Urothelium cell line (cell line): Measurements from ENCODE around the gene CAMK1D.

Experiments used
- DNase-seq: peaks from one replicate; pipeline ENCODE4 v3.0.0; 2011; ENCODE audit warnings: low spot score, mixed read lengths
- FAIRE-seq: peaks from 2 replicates; lab custom pipeline; 2011; peaks lifted over from hg19 to GRCh38; lab: Jason Lieb, UNC

CAMK1D gene

GRCh38 chr10:12832096-12832495 lies 482.7 kb downstream of the CAMK1D start:
- DNase-seq (no peak), FAIRE-seq (no peak)

- no peak for FAIRE-seq
- DNase-seq = no peak
Observed at GRCh38 chr10:12833451-12833850, 484.1 kb downstream of the CAMK1D start.

- DNase-seq (no peak), FAIRE-seq (no peak)
Observed at GRCh38 chr10:12834116-12834665, 484.8 kb downstream of the CAMK1D start.

GRCh38 chr10:12834721-12835120 lies 485.4 kb downstream of the CAMK1D start:
- DNase-seq (no peak), FAIRE-seq (no peak)

DNA sequence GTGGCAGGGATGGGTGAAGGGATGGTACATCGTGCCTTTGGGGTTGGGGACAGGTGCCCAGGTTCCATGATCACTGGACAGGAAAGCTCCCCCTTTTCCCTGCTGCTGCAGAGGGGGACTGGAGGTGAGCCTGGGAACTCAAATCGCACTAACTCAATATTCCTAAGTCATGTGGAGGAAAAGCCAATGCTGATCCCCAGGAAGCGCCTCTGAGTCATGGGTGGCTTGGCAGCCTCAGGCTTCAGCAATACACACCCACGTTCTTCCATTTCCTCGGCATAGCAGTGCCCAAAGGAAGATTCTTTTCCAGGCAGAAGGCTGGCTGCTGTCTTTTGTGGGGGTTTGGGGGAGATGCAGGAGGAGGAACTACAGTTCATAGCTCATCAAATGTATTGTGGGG lies 486.4 kb downstream of the CAMK1D start:
- peak; percentile 74 for DNase-seq
- FAIRE-seq = no peak

DNA sequence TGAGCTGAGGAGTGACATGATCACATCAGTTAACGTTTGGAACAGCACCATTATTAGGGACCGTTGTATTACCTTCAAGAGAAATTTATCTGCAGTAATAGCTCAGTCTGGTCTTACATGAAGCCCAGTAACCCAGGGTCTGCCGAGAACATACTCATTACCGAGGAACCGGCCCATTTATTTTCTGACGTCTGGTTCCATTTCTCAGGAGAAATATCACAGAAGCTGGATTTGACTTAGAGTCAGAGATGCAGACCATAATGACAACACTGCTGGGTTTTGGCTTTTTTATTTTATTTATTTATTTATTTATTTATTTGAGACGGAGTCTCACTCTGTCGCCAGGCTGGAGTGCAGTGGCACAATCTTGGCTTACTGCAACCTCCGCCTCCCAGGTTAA lies 489.0 kb downstream of the CAMK1D start:
- FAIRE-seq (no peak), DNase-seq (no peak)

DNA sequence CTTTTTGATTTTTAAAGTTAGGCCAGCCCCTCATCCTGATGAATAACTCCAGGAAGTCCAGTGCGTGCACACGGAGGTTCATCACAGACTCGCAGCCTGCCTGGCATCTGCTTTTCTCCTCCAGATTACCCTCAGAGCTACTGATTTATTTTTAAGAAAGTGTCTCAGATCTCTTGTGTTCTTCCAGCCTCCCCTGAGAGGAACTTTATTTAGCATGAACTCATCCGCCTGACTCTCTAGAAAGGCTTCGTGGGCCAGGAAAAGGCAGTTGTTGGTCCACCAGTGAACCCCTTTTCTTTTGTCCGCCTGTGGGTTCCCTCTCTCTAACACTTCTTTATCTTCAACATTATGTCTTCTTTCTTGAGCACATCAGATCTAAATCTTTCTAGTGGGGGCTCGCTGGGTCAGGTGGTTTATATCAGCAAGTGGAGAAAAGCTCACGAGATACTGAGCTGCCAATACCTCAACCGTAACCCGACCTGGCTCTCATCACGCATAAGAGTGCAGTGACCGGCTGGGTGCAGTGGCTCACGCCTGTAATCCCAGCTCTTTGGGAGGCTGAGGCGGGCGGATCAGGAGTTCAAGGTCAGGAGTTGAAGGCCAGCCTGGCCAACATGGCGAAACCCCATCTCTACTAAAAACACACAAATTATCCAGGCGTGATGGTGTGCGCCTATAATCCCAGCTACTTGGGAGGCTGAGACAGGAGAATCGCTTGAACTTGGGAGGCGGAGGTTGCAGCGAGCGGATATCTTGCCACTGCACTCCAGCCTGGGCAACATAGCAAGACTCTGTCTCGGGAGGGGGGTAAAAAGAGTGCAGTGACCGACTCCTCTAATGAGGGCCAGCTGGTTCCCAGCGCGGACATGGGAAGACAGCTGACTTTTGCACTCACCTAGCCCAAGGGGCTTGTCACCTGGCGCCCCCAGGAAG lies 489.9 kb downstream of the CAMK1D start:
- FAIRE-seq = no peak
- no peak for DNase-seq

- no peak for FAIRE-seq
- no peak for DNase-seq
Observed at GRCh38 chr10:12839941-12840611, 490.7 kb downstream of the CAMK1D start.

GRCh38 chr10:12841426-12841825 lies 492.1 kb downstream of the CAMK1D start:
- no peak for FAIRE-seq
- DNase-seq = no peak

- FAIRE-seq (no peak), DNase-seq (no peak)
Observed at GRCh38 chr10:12841826-12842225, 492.5 kb downstream of the CAMK1D start.

- DNase-seq (no peak), FAIRE-seq (no peak)
Observed at GRCh38 chr10:12842310-12842709, 493.0 kb downstream of the CAMK1D start.

- DNase-seq = no peak
- FAIRE-seq = no peak
Observed at GRCh38 chr10:12843296-12843945, 494.1 kb downstream of the CAMK1D start.

DNA sequence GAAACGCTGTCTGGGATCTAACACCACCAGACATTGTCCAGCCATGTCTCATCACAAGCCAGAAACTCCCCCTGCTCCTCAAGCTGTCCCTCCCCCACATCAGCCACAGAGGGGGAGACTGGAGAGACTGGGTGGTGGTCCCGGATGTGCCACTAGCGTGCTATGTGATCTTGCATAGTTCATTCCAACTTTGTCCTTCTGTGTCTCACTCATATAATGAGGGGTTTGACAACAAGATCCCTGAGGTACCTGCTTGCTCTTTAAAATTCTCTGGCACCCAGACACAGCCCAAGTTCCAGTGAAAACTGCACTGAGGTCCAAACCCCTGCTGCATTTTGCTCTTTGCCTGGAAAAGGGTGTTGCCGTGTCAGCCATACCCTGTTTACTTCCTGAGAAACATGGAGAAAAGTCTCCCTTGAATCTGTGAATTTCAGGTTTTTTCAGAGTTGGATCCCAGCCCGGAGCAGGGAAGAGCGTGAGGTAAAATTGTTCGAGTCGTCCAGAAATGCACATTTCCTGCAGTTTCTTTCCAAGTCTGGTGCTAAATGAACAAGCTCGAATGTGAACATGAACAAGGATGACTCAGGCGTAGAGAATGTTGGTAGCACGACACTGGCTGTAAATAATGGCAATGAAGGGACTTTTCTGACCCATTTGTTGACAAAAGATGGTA lies 495.6 kb downstream of the CAMK1D start:
- DNase-seq (peak; percentile 82), FAIRE-seq (peak; percentile 75)

- DNase-seq = no peak
- FAIRE-seq = no peak
Observed at GRCh38 chr10:12846718-12847117, 497.4 kb downstream of the CAMK1D start.

DNA sequence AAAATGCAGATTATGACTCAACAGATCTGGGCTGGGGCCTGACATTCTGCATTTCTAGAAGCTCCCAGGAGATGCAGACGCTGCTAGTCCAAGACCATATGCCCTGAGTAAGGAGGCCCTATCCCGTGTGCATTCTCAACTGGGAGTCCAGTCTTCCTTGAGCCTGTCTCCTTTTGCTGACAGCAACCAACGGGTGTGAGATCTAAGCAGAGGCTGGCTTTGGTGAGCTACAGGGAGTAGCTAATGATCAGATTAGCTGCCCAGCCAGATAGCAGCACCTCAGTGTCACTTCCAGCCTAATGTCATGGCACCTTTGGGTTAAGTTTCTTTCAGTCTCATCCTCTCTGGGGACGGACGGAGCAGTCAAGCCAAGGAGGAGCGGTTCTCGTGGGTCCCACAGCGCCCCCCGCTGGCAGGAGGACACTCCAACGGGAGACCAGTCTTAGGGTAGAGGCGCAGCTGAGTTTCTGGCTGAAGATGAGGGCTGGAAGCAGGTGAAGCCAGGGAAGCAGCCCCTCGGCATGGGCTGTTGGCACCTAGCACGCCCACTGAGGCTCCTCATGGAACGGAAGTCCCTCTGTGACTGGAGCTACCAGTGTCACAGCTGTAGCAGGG lies 498.1 kb downstream of the CAMK1D start:
- DNase-seq (no peak), FAIRE-seq (no peak)

DNA sequence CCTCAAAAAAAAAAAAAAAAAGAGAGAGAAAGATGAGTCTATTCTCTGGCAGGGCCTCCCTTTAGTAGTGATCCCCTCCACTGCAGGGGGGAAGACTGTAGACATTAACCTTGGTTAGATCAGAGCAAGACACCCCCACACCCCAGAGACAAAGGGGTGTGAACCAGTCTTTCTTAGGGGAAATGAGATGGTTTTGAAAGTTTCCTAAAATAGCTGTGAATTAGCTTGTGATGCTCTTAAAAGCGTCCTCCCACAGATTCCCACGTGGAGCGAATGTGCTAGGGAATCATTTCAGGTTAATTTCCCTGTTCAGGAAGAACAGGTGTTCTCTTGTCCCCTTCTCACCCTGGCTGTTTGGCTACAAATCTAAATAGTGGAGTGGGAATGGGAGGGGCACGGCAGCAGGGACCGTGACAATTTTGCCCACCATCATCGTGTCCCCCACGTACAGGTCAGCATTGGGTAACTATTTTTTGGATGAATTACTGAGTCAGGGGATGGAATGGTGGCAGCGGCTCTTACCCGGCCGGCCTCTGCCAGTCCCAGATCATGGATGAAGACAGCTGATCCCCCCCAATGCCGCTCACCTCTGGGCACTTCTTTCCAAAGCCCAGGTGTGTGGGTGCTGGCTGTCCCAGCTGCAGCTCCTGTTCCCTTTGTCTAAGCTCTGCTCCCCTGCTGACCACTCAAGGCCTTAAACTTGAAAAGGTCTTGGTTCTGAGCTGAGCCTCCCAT lies 499.3 kb downstream of the CAMK1D start:
- no peak for DNase-seq
- peak; percentile 37 for FAIRE-seq

- FAIRE-seq (peak; percentile 35), DNase-seq (no peak)
Observed at GRCh38 chr10:12849319-12850181, 500.2 kb downstream of the CAMK1D start.

DNA sequence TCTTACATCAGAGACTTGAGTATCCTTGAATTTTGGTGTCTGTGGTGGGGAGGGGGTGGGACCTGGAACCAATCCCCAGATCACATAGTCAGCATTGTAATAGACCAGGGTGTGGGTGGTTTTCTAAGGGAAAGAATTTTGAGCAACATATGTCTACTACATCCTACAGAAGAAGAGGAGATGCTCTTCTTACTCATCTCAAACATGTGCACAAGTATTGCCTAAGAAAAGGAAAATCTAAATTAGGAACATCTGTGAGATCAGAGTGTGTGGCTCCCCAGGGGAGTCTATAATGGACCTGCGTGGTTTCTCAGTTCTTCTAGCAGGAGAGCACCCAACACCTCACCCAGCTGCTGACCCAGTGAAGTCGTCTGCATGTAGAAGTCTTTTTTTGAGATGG lies 503.3 kb downstream of the CAMK1D start:
- DNase-seq (no peak), FAIRE-seq (no peak)

DNA sequence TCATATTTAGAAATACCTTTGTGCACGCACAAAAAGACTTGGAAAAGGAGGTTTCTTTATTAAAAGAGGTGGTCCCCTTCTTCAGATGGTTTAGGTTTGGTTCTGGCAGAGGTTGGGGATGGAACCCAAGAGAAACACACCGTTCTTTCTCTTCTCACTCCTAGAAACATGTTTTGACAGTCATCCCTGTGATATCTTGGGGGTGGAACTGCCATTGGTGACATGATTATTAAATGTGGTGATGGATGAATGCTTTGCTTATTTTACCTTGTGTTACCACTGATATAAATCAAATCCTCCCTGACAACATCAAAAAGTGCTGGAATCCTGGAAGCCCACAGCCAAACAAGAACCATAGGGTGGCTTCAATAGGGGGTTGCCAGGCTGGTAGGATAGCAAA lies 505.6 kb downstream of the CAMK1D start:
- FAIRE-seq (no peak), DNase-seq (no peak)
